SIG-M5 treated with dmso at 0.1 percent for 504 hours (cell line): ENCODE measurements around the gene OST4.

ENCODE experiments used
- DNase-seq: peaks from one replicate; lab custom pipeline; 2025; ENCODE audit not compliant: unreplicated experiment; lab: John Stamatoyannopoulos, UW

OST4 gene

DNA sequence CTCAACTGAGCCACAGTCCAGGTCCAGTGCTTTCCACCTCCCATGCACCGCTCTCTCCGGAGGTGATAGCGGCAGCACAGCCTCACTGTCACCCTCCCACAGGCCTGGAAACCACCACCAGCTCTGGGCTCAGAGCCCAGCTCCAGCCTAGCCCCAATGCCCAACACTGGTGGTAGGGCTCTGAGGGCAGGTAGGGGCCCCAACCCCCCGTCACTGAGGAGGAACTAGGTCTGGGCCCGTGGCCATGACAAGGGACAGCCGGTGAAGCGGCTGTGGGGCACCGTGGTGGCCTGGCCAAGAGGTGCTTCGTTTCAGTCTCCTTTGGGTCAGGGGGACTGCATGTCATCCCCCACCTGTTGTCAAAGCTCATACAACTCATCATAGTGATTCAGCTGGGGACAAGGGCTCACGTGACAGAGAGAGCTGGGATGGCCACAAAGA is 44.2 kb downstream of the OST4 start:
- DNase-seq = no peak

DNA sequence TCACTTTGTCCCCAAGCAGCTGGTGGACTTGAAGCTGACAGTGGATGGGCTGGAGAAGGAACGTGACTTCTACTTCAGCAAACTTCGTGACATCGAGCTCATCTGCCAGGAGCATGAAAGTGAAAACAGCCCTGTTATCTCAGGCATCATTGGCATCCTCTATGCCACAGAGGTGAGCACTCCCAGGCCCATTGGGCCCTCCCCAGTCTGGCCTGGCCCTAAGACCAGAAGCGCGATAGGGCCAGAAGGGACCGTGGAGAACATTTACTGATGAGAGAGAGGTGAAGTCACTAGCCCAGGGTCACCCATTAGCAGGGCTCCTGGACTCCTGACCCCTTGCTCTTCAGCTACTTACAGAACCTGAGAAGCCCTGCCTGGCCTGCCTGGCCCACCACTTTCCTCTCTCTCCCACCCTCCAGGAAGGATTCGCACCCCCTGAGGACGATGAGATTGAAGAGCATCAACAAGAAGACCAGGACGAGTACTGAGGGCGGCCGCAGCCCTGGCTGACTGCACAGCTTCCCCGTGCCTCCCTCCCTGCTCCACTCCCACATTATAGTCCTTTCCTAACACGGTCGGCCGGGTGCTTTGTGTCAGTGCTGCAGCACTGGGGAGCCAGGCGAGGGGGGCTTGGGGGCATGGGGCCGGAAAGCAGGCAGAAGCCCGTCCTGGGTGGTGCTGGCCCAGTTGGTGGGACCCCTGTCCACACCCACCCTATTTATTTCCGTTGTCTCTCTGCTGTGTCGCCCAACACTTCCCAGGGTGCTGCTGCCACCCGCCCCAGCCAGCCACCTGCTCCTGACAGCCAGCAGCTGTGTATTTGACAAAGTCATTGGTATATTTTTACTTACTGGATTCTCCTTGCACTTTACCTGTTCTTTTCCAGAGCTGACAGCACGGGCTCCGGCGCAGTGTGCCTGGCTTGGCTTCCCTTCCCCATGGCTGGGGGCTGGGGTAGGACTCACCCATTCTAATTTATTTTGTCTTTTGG is 45.3 kb downstream of the OST4 start:
- no peak for DNase-seq

DNA sequence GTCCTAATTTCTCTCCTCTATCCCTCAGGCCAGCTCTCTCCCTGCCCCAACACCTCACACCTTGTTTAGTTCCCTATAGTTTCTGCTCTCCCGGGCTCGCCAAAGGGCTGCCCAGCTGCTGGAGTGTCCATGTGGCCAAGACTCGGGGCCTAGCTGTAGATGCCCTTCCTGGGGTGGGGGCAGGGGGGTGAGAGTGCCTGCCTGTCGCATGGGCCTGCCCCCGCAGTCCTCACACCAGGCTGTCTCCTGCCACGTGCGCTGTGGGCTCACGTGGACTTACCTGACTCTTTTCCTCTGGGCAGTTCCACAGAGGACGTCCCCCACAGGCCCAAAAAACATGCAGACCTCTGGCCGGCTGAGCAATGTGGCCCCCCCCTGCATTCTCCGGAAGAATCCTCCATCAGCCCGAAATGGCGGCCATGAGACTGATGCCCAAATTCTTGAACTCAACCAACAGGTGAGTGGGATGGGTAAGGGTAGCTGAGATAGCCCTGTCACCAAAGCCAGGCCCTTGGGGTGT is 46.1 kb downstream of the OST4 start:
- no peak for DNase-seq

DNA sequence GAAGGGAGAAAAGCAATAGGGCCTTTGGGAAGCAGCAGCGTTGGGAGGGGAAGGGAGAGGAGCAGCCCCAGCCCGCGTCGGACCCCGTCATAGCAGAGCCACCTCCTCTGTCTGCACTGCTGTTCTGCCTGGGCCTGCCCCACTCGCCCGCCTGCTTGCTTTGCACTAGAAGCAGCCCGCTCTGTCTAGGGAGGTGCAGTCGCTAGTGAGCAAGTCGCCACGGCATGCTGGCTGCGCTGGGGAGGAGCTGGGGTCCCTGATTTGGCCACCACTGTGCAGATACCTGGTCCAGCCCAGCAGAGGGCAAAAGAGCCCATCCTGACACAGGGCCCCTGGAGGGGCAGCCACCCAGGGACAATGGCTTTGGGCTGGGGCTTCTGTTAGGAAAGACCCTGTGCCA is 46.6 kb downstream of the OST4 start:
- DNase-seq = no peak

DNA sequence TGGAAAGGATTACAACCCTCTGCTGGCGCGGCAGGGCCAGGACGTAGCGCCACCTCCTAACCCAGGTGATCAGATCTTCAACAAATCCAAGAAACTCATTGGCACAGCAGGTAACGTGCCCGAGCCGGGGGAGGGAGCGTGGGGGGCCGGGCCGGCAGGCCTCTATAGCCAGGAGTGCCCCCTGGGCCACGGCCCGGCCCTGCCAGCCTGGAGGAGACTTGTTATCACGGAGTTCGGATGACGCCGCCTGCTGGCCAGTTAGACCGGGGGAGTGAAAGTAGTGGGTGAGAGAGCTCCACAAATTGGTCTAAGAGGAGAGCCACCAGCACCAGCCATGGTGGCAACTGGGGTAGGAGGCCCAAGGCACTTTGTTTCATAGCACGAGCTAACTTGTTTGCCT is 47.3 kb downstream of the OST4 start:
- DNase-seq = no peak

DNA sequence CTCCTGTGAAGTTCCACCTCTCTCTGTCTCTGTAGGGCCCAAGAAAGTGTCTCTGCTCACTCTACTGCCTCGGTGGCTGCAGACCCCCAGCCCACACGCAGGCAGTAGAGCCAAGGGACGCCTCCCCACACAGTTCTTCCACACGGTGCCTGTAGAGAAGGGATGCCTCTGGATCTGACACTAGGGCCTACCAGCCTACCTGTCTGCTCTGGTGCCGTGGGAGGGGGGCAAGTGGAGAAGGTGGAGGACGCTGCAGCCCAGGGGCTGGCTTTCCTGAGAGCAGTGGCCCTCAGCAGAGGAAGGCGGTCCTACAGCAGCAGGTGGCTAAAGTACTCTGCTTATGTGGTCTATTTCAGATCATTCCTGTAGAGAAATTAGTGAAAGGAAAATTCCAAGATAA is 47.7 kb downstream of the OST4 start:
- no peak for DNase-seq

DNA sequence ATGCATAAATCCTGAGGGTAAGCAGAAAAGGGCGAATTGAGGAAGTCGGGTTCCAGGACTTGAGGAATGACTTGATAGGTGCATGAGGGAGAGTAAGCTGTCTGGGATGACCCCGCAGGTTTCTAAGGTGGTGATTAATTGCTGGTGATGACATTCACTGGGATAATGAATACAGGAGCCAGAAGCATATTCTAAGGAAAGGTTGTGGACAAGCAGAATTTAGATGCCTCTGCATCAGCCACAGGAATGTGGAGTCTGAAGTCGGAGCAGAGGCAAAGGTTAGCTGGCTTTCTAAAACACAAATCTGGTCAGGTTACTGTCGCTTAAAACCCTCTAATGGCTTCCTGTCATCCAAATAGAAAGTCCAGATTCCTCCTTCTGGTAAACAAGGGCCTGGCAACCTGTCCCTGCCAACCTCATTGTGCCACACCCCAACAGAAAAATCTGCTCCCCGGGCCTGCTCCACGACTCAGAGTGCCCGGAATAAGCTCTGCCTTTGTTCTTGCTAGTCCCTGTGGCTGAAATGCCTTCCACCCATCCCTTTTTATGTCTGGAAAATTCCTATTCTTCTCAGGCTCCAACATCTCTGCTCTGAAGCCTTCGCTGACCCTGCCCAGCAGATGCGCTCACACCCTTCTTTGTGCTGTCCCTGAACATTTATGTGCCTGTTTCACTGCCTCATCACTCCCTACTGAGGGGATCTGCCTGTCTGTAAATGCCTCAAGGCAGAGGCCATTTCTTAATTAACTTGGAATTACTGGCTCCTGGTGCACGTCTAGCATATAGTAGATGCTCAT is 50.0 kb downstream of the OST4 start:
- peak; percentile 15 for DNase-seq
